ENCODE data around the gene CAPN13. TPM values are rescaled to one million over a fixed set of nuclear protein-coding genes. Genes with fewer than 3 reads are reported as not detected.

The CAPN13 gene
- total RNA-seq, 2 donors from 2014 or later: 1.1 TPM; not detected in 1

- Histone ChIP-seq H3K27me3 (replicated peaks; ENCODE audit: insufficient read depth) (peaks cover 4% of the 10 kb centered on the region), H3K9me3 (no peaks in the 10 kb centered on the region), H3K36me3 (no peaks in the 10 kb centered on the region), H3K4me1 (ENCODE audit: control insufficient read depth in 1 of 2, low read depth in 2 of 2) (no peaks in the 10 kb centered on the region), H3K4me3 (no peak overlapping the region), H3K27ac (no peak overlapping the region)
- TF ChIP-seq, protein P1, sequence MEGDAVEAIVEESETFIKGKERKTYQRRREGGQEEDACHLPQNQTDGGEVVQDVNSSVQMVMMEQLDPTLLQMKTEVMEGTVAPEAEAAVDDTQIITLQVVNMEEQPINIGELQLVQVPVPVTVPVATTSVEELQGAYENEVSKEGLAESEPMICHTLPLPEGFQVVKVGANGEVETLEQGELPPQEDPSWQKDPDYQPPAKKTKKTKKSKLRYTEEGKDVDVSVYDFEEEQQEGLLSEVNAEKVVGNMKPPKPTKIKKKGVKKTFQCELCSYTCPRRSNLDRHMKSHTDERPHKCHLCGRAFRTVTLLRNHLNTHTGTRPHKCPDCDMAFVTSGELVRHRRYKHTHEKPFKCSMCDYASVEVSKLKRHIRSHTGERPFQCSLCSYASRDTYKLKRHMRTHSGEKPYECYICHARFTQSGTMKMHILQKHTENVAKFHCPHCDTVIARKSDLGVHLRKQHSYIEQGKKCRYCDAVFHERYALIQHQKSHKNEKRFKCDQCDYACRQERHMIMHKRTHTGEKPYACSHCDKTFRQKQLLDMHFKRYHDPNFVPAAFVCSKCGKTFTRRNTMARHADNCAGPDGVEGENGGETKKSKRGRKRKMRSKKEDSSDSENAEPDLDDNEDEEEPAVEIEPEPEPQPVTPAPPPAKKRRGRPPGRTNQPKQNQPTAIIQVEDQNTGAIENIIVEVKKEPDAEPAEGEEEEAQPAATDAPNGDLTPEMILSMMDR (IDR thresholded peaks at IDR 0.05): no peak
- ATAC-seq (ENCODE audit: insufficient number of reproducible peaks, low FRiP score, low read depth) (no peak), DNase-seq (ENCODE audit: low spot score) (no peak)
Observed at GRCh38 chr2:30757749-30758148, 49.5 kb downstream of the CAPN13 start.

- Histone ChIP-seq H3K36me3 (no peaks in the 10 kb centered on the region), H3K4me3 (no peak overlapping the region), H3K27me3 (replicated peaks; ENCODE audit: insufficient read depth) (peaks cover 4% of the 10 kb centered on the region), H3K27ac (no peak overlapping the region), H3K4me1 (ENCODE audit: control insufficient read depth in 1 of 2, low read depth in 2 of 2) (no peaks in the 10 kb centered on the region), H3K9me3 (no peaks in the 10 kb centered on the region)
- no peak for DNase-seq (ENCODE audit: low spot score)
- no peak for ATAC-seq (ENCODE audit: insufficient number of reproducible peaks, low FRiP score, low read depth)
- TF ChIP-seq, protein P1 (IDR thresholded peaks at IDR 0.05): no peak
Observed at GRCh38 chr2:30756971-30757370, 50.3 kb downstream of the CAPN13 start.

GRCh38 chr2:30756051-30756719 lies 51.1 kb downstream of the CAPN13 start:
- peaks cover 4% of the 10 kb centered on the region for H3K27me3 ChIP-seq (replicated peaks; ENCODE audit: insufficient read depth)
- no peak for DNase-seq (ENCODE audit: low spot score)
- H3K27ac ChIP-seq: no peak overlapping the region
- no peak overlapping the region for H3K4me3 ChIP-seq
- no peaks in the 10 kb centered on the region for H3K9me3 ChIP-seq
- TF ChIP-seq, protein P1 (IDR thresholded peaks at IDR 0.05): no peak
- no peak for ATAC-seq (ENCODE audit: insufficient number of reproducible peaks, low FRiP score, low read depth)
- no peaks in the 10 kb centered on the region for H3K36me3 ChIP-seq
- H3K4me1 ChIP-seq (ENCODE audit: control insufficient read depth in 1 of 2, low read depth in 2 of 2): no peaks in the 10 kb centered on the region

DNA sequence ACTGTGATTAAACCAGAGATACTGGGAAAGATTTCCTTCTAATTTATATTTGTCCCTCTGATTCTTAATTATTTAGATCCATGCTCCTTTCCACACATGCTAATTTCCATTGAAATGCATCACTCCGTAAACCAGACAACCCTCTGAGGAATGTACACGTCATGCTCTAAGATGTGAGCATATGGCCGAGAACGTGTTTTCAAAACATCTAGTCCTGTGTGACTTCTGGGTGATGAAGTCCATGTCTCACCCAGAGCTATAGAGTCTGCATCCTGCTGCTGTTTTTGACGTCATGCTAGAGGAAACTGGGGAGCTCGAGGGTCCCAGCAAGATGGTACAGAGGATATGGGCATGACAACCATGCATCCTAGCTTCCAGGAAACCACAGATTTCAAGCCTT lies 53.6 kb downstream of the CAPN13 start:
- DNase-seq (ENCODE audit: low spot score) (no peak), ATAC-seq (ENCODE audit: insufficient number of reproducible peaks, low FRiP score, low read depth) (no peak)
- Histone ChIP-seq H3K9me3 (no peaks in the 10 kb centered on the region), H3K27me3 (replicated peaks; ENCODE audit: insufficient read depth) (peaks cover 4% of the 10 kb centered on the region), H3K27ac (no peak overlapping the region), H3K36me3 (no peaks in the 10 kb centered on the region), H3K4me1 (ENCODE audit: control insufficient read depth in 1 of 2, low read depth in 2 of 2) (no peaks in the 10 kb centered on the region), H3K4me3 (no peak overlapping the region)
- TF ChIP-seq, protein P1 (IDR thresholded peaks at IDR 0.05): no peak

- no peaks in the 10 kb centered on the region for H3K4me1 ChIP-seq (ENCODE audit: control insufficient read depth in 1 of 2, low read depth in 2 of 2)
- H3K27me3 ChIP-seq (replicated peaks; ENCODE audit: insufficient read depth): peaks cover 4% of the 10 kb centered on the region
- DNase-seq (ENCODE audit: low spot score) (no peak), ATAC-seq (ENCODE audit: insufficient number of reproducible peaks, low FRiP score, low read depth) (no peak)
- no peak overlapping the region for H3K4me3 ChIP-seq
- no peaks in the 10 kb centered on the region for H3K36me3 ChIP-seq
- no peak overlapping the region for H3K27ac ChIP-seq
- TF ChIP-seq, protein P1 (IDR thresholded peaks at IDR 0.05): no peak
- no peaks in the 10 kb centered on the region for H3K9me3 ChIP-seq
Observed at GRCh38 chr2:30752811-30753210, 54.4 kb downstream of the CAPN13 start.

Measured in thoracic aorta (tissue), 2 donors.